ENCODE data around the gene MACROD2. TPM values are rescaled to one million over a fixed set of nuclear protein-coding genes. Genes with fewer than 3 reads are reported as not detected.

Gene MACROD2
- total RNA-seq, 1 experiment from 2014 or later, result 0.12 TPM

GRCh38 chr20:15227102-15227501 is 1231.8 kb downstream of the MACROD2 start:
- H3K4me3 ChIP-seq, result no peak overlapping the region
- no peaks in the 10 kb centered on the region for H3K36me3 ChIP-seq
- no peak overlapping the region for H3K27ac ChIP-seq
- no peak for DNase-seq
- H3K27me3 ChIP-seq, result no peaks in the 10 kb centered on the region
- no peaks in the 10 kb centered on the region for H3K9me3 ChIP-seq (replicated peaks)
- no peaks in the 10 kb centered on the region for H3K4me1 ChIP-seq

- H3K27me3 ChIP-seq, result no peaks in the 10 kb centered on the region
- no peak overlapping the region for H3K4me3 ChIP-seq
- no peaks in the 10 kb centered on the region for H3K36me3 ChIP-seq
- H3K9me3 ChIP-seq (replicated peaks), result no peaks in the 10 kb centered on the region
- no peaks in the 10 kb centered on the region for H3K4me1 ChIP-seq
- DNase-seq, result no peak
- H3K27ac ChIP-seq, result no peak overlapping the region
Observed at GRCh38 chr20:15232243-15232642, 1236.9 kb downstream of the MACROD2 start.

- no peaks in the 10 kb centered on the region for H3K36me3 ChIP-seq
- DNase-seq, result no peak
- no peak overlapping the region for H3K27ac ChIP-seq
- H3K27me3 ChIP-seq, result no peaks in the 10 kb centered on the region
- H3K9me3 ChIP-seq (replicated peaks), result no peaks in the 10 kb centered on the region
- H3K4me3 ChIP-seq, result no peak overlapping the region
- no peaks in the 10 kb centered on the region for H3K4me1 ChIP-seq
Observed at GRCh38 chr20:15235471-15236198, 1240.3 kb downstream of the MACROD2 start.

- Histone ChIP-seq H3K27ac (no peak overlapping the region), H3K27me3 (no peaks in the 10 kb centered on the region), H3K4me3 (no peak overlapping the region), H3K9me3 (replicated peaks) (no peaks in the 10 kb centered on the region), H3K4me1 (no peaks in the 10 kb centered on the region), H3K36me3 (no peaks in the 10 kb centered on the region)
- peak; percentile 45 to 73 for DNase-seq
Observed at GRCh38 chr20:15236812-15237211, 1241.5 kb downstream of the MACROD2 start.

GRCh38 chr20:15239542-15240206 is 1244.4 kb downstream of the MACROD2 start:
- Histone ChIP-seq H3K27me3 (no peaks in the 10 kb centered on the region), H3K4me3 (no peak overlapping the region), H3K4me1 (no peaks in the 10 kb centered on the region), H3K9me3 (replicated peaks) (no peaks in the 10 kb centered on the region), H3K36me3 (no peaks in the 10 kb centered on the region), H3K27ac (no peak overlapping the region)
- no peak for DNase-seq

DNA sequence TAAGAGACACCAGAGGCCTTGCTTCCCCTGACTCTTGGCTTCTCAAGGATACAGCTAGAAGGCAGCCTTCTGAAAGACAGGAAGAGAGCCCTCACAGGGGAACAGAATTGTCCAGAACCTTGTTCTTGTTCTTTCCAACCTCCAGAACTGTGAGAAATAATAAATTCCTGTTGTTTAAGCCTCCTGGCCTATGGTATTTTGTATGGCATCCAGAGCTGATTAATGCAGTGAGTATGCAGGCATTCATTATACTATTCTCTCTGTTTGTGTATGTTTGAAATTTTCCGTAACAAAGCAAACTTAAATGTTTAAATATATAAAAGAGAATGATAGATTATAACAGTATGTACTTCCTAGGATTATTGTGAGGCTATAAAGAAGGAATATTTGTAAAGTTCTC is 1245.5 kb downstream of the MACROD2 start:
- no peaks in the 10 kb centered on the region for H3K36me3 ChIP-seq
- H3K4me3 ChIP-seq, result no peak overlapping the region
- no peak overlapping the region for H3K27ac ChIP-seq
- no peaks in the 10 kb centered on the region for H3K4me1 ChIP-seq
- H3K9me3 ChIP-seq (replicated peaks), result no peaks in the 10 kb centered on the region
- no peak for DNase-seq
- no peaks in the 10 kb centered on the region for H3K27me3 ChIP-seq

- no peak overlapping the region for H3K27ac ChIP-seq
Observed at GRCh38 chr20:15241681-15242080, 1246.4 kb downstream of the MACROD2 start.

DNA sequence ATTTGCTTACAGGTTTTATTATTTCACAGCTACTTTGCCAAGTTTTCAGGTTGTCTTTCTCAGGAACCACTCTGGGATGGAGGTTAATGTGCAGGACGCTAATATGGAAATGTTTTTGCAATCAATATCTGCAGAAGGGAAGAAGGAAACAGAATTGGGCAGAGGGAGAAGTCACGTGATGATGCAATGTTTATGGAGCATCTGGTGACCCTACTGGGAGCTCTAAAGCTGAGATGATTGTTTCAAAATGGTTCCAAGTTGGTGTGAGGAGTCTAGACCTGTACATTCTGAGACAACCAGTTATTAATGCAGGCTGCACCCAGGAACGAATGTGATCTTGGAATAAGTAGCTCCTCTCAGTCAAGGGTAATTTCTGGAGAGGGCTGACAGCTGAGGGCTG is 1247.5 kb downstream of the MACROD2 start:
- no peak overlapping the region for H3K27ac ChIP-seq
- H3K4me3 ChIP-seq, result no peak overlapping the region
- H3K27me3 ChIP-seq, result no peaks in the 10 kb centered on the region
- no peaks in the 10 kb centered on the region for H3K36me3 ChIP-seq
- no peaks in the 10 kb centered on the region for H3K9me3 ChIP-seq (replicated peaks)
- no peak for DNase-seq
- H3K4me1 ChIP-seq, result no peaks in the 10 kb centered on the region

More at GRCh38 chr20:15241681-15242080, 1246.4 kb downstream of the MACROD2 start:
- H3K36me3 ChIP-seq, result no peaks in the 10 kb centered on the region
- no peaks in the 10 kb centered on the region for H3K27me3 ChIP-seq
- no peak for DNase-seq
- H3K9me3 ChIP-seq (replicated peaks), result no peaks in the 10 kb centered on the region
- H3K4me1 ChIP-seq, result no peaks in the 10 kb centered on the region
- no peak overlapping the region for H3K4me3 ChIP-seq

DNA sequence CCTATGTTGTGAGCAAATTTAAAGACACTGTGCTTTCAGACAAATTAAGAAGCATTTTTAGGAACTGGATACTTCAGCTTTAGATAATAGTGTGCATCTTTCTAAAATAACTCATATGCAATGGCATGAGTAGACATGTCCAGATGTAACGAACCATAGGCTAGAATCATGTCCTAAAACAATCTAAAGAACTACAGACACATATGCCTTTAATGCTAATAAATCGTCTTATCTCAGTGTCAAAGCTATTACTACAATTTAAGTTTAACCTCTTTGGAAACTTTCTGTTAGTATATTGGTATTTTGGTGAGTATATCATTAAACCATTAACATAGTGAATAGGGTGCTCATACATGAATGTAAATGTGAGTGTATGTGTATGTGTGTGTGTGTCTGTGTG is 1250.6 kb downstream of the MACROD2 start:
- H3K36me3 ChIP-seq, result no peaks in the 10 kb centered on the region
- no peak overlapping the region for H3K27ac ChIP-seq
- H3K4me3 ChIP-seq, result no peak overlapping the region
- H3K9me3 ChIP-seq (replicated peaks), result no peaks in the 10 kb centered on the region
- H3K4me1 ChIP-seq, result no peaks in the 10 kb centered on the region
- DNase-seq, result no peak
- H3K27me3 ChIP-seq, result no peaks in the 10 kb centered on the region

- H3K4me3 ChIP-seq, result no peak overlapping the region
- no peak overlapping the region for H3K27ac ChIP-seq
- H3K36me3 ChIP-seq, result no peaks in the 10 kb centered on the region
- H3K9me3 ChIP-seq (replicated peaks), result no peaks in the 10 kb centered on the region
- DNase-seq, result no peak
- H3K27me3 ChIP-seq, result no peaks in the 10 kb centered on the region
- no peaks in the 10 kb centered on the region for H3K4me1 ChIP-seq
Observed at GRCh38 chr20:15248618-15249395, 1253.5 kb downstream of the MACROD2 start.

DNA sequence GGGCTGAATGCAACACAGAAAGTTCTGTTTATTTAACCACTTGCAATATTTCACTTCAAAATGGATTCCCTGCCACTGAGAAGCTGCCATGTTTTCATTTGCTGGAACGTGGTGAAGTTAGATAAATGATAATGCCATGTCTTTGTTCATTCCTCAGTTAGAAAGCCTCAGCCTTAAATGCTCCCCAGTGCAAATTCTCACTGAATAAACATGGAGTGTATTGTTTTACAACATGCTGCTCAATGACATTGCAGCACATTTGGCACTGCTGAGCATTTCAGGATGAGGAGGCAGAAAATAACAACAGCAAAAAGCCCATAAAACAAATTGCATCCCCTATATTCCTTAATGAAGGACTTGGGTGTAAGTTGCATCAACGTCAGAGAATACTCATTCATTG is 1255.9 kb downstream of the MACROD2 start:
- Histone ChIP-seq H3K4me1 (no peaks in the 10 kb centered on the region), H3K4me3 (no peak overlapping the region), H3K9me3 (replicated peaks) (no peaks in the 10 kb centered on the region), H3K27ac (no peak overlapping the region), H3K36me3 (no peaks in the 10 kb centered on the region), H3K27me3 (no peaks in the 10 kb centered on the region)
- DNase-seq, result no peak

GRCh38 chr20:15252304-15252703 is 1257.0 kb downstream of the MACROD2 start:
- Histone ChIP-seq H3K36me3 (no peaks in the 10 kb centered on the region), H3K27me3 (no peaks in the 10 kb centered on the region), H3K4me3 (no peak overlapping the region), H3K4me1 (0 out of 2 replicates have a peak, but pooled peaks cover 5% of the 10 kb centered on the region), H3K9me3 (replicated peaks) (no peaks in the 10 kb centered on the region), H3K27ac (no peak overlapping the region)
- no peak for DNase-seq

DNA sequence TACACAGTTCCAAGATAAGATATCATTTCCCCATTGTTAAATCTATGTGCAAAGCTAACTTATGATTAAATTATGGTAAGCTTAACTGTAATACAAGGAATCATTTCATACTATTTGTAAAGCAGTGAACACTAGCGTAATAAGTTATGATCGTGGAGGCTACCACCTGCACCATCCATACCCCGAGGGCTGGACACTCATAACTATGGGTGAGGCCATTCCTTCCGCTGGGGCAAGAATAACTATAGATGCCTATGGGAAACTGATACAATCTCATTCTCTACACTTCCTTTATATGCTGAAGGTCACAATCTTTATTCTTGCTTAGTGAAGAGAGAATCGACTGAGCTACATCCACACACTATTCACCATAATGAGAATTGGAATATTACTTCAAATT is 1258.1 kb downstream of the MACROD2 start:
- Histone ChIP-seq H3K36me3 (no peaks in the 10 kb centered on the region), H3K27ac (no peak overlapping the region), H3K9me3 (replicated peaks) (no peaks in the 10 kb centered on the region), H3K4me3 (no peak overlapping the region), H3K27me3 (no peaks in the 10 kb centered on the region), H3K4me1 (0 out of 2 replicates have a peak, but pooled peaks cover 9% of the 10 kb centered on the region)
- no peak for DNase-seq

DNA sequence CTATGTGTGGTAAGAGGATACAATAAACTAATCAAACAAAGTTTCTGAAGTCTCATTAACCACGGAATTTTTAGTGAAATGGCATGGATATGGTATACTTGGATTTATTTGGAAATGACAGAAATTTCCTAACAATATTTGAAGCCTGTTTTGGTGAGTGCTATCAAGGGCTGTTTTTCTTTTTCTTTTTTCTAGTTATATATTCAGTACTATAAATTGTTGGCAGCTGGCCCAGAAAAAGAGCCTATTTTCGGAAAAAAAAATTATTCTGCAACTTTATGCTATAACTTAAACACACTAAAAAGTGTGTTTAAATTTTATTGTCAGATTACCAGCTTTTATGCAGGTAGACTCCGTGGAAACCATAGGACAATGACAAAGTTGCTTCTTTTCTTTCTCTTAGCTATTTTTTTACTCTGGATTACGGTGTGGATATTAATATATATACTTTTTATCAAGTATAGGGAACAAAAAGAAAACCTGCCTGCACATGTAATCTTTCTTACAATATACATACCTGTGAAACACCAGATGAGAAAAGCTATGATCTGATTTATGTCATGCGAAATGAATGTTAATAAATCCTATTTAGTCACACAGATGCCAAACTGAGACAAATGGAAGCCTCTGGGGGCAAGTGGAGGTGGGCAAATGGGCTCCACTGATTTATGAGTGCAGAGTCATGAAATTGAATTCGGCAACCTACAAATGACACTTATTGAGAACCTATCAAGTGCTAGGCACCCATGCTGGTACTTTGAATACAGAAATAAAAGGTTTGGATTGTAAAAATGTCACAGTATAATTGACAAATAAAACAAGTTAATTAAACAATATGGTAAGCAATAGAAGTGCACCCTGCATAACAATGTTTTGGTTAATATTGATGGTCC is 1261.6 kb downstream of the MACROD2 start:
- Histone ChIP-seq H3K36me3 (no peaks in the 10 kb centered on the region), H3K27me3 (no peaks in the 10 kb centered on the region), H3K27ac (no peak overlapping the region), H3K4me1 (peaks cover 9% of the 10 kb centered on the region; the same call in 1 of the 2 replicates), H3K9me3 (replicated peaks) (no peaks in the 10 kb centered on the region), H3K4me3 (no peak overlapping the region)
- DNase-seq, result no peak
